GM12891 (cell line): ENCODE results near the gene TCP11L1.
"Not testable (repeated sequence)": the region's sequence is repeated elsewhere in the genome, so short reads cannot be mapped to it uniquely, and the experiment has no call there.

Experiments used
- DNase-seq: peaks from one replicate; pipeline ENCODE4 v3.0.0; 2011; ENCODE audit warnings: low spot score; ENCODE audit not compliant: insufficient read length
- FAIRE-seq: peaks from 2 replicates; lab custom pipeline; 2011; peaks lifted over from hg19 to GRCh38; lab: Jason Lieb, UNC
- PAX5 ChIP-seq: IDR thresholded peaks from 2 replicates; pipeline ENCODE4 v1.6.1; 2011; ENCODE audit warnings: low read length, moderate library complexity, mild to moderate bottlenecking; ENCODE audit not compliant: insufficient read depth, severe bottlenecking
- POLR2A ChIP-seq: IDR thresholded peaks from 2 replicates; pipeline ENCODE4 v1.6.1; 2011; ENCODE audit warnings: low read depth, low read length, control low read depth
- POLR2AphosphoS5 ChIP-seq: IDR thresholded peaks from 2 replicates; pipeline ENCODE4 v1.6.1; 2011; ENCODE audit warnings: low read depth, low read length, control low read depth
- POU2F2 ChIP-seq: IDR thresholded peaks from 2 replicates; pipeline ENCODE4 v1.6.1; 2011; ENCODE audit warnings: low read depth, mild to moderate bottlenecking, control low read depth, low read length, moderate library complexity
- SPI1 ChIP-seq: IDR thresholded peaks from 2 replicates; pipeline ENCODE4 v1.6.1; 2011; ENCODE audit warnings: low read depth, low read length, control low read depth
- TAF1 ChIP-seq: IDR thresholded peaks from 2 replicates; pipeline ENCODE4 v1.6.1; 2011; ENCODE audit warnings: low read depth, low read length, control low read depth

TCP11L1 gene

GRCh38 chr11:33045551-33046255 is 6.3 kb downstream of the TCP11L1 start:
- FAIRE-seq: no peak
- no peak for DNase-seq
- no peak for TF ChIP-seq PAX5
- no peak for TF ChIP-seq TAF1
- no peak for TF ChIP-seq SPI1
- no peak for TF ChIP-seq POLR2A
- no peak for TF ChIP-seq POLR2AphosphoS5
- TF ChIP-seq POU2F2: no peak

DNA sequence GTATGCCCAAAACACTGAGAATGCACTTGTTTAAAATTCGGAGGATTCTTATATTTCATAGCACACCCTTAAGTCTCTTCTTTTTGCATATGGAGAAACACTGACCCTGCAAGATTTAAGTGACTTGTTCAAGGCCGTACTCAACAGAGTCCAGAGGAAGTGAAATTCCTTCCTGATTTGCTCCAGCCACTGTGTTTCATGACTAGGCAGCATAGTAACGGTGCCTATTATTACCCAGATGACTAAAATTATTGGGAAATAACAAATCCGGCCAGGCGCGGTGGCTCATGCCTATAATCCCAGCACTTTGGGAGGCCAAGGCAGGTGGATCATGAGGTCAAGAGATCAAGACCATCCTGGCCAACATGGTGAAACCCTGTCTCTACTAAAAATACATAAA is 9.3 kb downstream of the TCP11L1 start:
- not testable (repeated sequence) for FAIRE-seq, DNase-seq

DNA sequence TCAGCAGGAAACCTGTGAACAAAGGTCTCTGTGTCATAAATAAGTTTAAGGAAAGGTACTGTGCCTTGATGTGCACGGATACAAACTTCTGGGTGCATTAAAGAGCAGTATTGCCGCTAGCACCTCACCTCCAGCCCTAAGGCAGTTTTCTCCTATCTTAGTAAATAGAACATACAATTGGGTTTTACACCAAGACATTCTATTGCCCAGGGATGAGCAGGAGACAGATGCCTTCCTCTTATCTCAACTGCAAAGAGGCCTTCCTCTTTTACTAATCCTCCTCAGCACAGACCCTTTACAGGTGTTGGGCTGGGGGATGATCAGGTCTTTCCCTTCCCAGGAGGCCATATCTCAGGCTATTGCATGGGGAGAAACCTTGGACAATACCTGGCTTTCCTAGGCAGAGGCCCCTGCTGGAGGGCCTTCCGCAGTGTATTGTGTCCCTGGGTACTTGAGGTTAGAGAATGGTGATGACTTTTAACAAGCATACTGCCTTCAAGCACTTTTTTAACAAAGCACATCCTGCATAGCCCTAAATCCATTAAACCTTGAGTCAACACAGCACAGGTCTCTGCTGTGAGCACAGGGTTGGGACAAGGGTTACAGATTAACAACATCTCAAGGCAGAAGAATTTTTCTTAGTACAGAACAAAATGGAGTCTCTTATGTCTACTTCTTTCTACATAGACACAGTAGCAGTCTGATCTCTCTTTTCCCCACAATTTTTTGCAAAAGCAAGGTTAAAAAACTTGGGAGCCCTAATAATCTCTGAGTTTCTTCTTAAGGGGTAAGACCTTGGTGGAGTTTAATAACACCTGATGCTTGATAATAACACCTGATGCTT is 10.4 kb downstream of the TCP11L1 start:
- FAIRE-seq: not testable (repeated sequence)

DNA sequence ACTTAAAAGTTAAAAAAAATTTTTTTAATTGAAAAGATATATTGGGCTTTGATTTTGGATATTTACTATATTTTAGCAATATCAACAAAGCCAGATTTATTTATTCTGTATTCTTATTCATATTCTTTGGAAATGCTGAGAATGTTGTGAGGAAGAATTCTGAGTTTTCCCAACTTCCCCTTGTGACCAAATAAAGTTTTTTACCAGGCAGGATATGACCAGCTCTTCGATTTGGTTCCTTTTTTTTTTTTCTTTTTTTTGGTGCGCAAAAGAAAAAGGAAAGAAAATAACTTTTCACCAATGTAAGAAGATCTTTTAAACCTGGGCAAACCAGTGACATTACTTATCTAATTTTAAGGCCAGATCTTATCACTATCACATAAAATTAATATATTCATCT is 12.9 kb downstream of the TCP11L1 start:
- DNase-seq (no peak), FAIRE-seq (no peak)
- no peak for TF ChIP-seq TAF1
- TF ChIP-seq SPI1: no peak
- no peak for TF ChIP-seq POU2F2
- no peak for TF ChIP-seq POLR2AphosphoS5
- no peak for TF ChIP-seq POLR2A
- no peak for TF ChIP-seq PAX5

More for the DNA sequence above, 10.4 kb downstream of the TCP11L1 start:
- DNase-seq: not testable (repeated sequence)

- no peak for FAIRE-seq
Measured at GRCh38 chr11:33055375-33055774, 16.0 kb downstream of the TCP11L1 start.

DNA sequence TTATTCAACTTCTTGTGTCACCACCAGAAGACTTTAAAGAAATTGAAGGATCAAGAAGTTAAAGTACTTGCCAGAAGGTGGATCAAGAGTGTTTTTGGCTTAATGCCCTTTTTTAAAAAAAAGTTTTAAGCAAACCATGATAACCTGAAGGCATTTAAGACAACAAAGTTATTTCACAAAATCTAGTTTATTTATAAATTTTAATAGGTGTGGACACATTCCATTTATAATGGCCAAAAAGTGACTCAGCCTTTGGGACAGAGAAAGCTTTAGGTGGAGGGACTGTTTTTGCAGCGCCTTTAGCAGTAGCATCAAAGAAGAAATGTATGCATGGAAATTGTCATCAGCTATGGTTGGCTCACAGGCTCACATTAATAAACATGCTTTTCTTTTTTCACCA is 17.9 kb downstream of the TCP11L1 start:
- TF ChIP-seq POU2F2 (no peak), SPI1 (no peak), POLR2A (no peak), TAF1 (no peak)
- DNase-seq: no peak
- no peak for FAIRE-seq

More at GRCh38 chr11:33055375-33055774, 16.0 kb downstream of the TCP11L1 start:
- no peak for DNase-seq
- TF ChIP-seq PAX5: no peak
- TF ChIP-seq TAF1: no peak
- no peak for TF ChIP-seq POLR2A
- no peak for TF ChIP-seq POLR2AphosphoS5
- TF ChIP-seq POU2F2: no peak
- TF ChIP-seq SPI1: no peak

GRCh38 chr11:33059331-33060007 is 20.1 kb downstream of the TCP11L1 start:
- no peak for DNase-seq

DNA sequence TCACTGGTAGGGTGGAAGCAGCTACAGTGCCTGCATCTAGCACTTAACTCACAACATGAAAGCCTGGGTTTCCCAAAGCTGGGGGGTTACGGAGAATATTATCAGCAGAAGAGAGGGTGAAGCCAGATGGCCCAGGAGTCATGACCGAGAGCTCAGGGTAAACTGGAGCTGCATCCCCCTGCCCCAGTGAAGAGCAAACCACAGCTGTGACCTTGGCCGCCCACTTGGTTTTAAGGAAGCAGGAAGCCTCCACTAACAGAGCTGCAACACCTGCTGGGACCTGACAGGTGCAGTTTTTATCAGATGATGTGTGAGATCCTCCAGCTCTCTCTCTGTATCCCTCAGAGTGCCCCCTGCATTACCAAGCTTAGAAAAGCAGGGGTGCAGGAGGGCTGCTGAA is 20.9 kb downstream of the TCP11L1 start:
- FAIRE-seq (no peak), DNase-seq (no peak)
- TF ChIP-seq SPI1 (no peak), PAX5 (no peak), POLR2A (no peak), POU2F2 (no peak), POLR2AphosphoS5 (no peak), TAF1 (no peak)

More at GRCh38 chr11:33059331-33060007, 20.1 kb downstream of the TCP11L1 start:
- TF ChIP-seq TAF1 (no peak), SPI1 (no peak), PAX5 (no peak), POU2F2 (no peak), POLR2AphosphoS5 (no peak), POLR2A (no peak)
- FAIRE-seq: no peak

- FAIRE-seq (no peak), DNase-seq (no peak)
- TF ChIP-seq POLR2A (no peak), POLR2AphosphoS5 (no peak), TAF1 (no peak)
Measured at GRCh38 chr11:33062137-33062536, 22.8 kb downstream of the TCP11L1 start.

- TF ChIP-seq PAX5 (no peak), POLR2A (no peak), SPI1 (peak; percentile 90)
- no peak for DNase-seq
- FAIRE-seq: peak; percentile 5
Measured at GRCh38 chr11:33063326-33063881, 24.0 kb downstream of the TCP11L1 start.
